HEK293 (cell line): ENCODE data around the gene PACSIN3.

ENCODE experiments used
- KLF10 ChIP-seq: fragments of 450-650 bp; IDR thresholded peaks from 2 replicates; pipeline ENCODE4 v1.5.1; 2018; ENCODE audit warnings: missing biosample characterization, mild to moderate bottlenecking, missing genetic modification characterization
- RBAK ChIP-seq: fragments of 450-650 bp; formaldehyde crosslinking; IDR thresholded peaks from 2 replicates; pipeline ENCODE4 v1.5.1; 2016; ENCODE audit warnings: missing biosample characterization, missing genetic modification characterization
- ZNF175 ChIP-seq: fragments of 450-650 bp; formaldehyde crosslinking; IDR thresholded peaks from 2 replicates; pipeline ENCODE4 v1.5.1; 2016; ENCODE audit warnings: missing biosample characterization, missing genetic modification characterization
- ZNF184 ChIP-seq: fragments of 450-650 bp; IDR thresholded peaks from 2 replicates; pipeline ENCODE4 v1.5.1; 2018; ENCODE audit warnings: missing biosample characterization, mild to moderate bottlenecking, missing genetic modification characterization
- ZNF366 ChIP-seq: fragments of 450-650 bp; formaldehyde crosslinking; conservative IDR thresholded peaks from 2 replicates; pipeline ENCODE4 v1.5.1; 2016; ENCODE audit warnings: missing biosample characterization, missing genetic modification characterization
- ZNF510 ChIP-seq: fragments of 450-650 bp; formaldehyde crosslinking; IDR thresholded peaks from 2 replicates; pipeline ENCODE4 v1.5.1; 2018; ENCODE audit warnings: mild to moderate bottlenecking, missing genetic modification characterization, missing biosample characterization; ENCODE audit not compliant: insufficient replicate concordance
- ZNF677 ChIP-seq: fragments of 450-650 bp; IDR thresholded peaks from 2 replicates; pipeline ENCODE4 v1.5.0; 2018; ENCODE audit warnings: missing biosample characterization, mild to moderate bottlenecking, missing genetic modification characterization, moderate library complexity
- TF ChIP-seq, protein P1 (sequence below): fragments of 450-650 bp; formaldehyde crosslinking; IDR thresholded peaks from 2 replicates; pipeline ENCODE4 v1.5.1; 2016; ENCODE audit warnings: missing biosample characterization, missing genetic modification characterization
- TF ChIP-seq, protein P2 (sequence below): fragments of 450-650 bp; formaldehyde crosslinking; IDR thresholded peaks from 2 replicates; pipeline ENCODE4 v1.5.1; 2016; ENCODE audit warnings: missing biosample characterization, missing genetic modification characterization
- TF ChIP-seq, protein P3 (sequence below): fragments of 450-650 bp; formaldehyde crosslinking; IDR thresholded peaks from 2 replicates; pipeline ENCODE4 v1.5.1; 2016; ENCODE audit warnings: missing biosample characterization, missing genetic modification characterization
- TF ChIP-seq, protein P4 (sequence below): fragments of 450-650 bp; formaldehyde crosslinking; IDR thresholded peaks from 2 replicates; pipeline ENCODE4 v1.5.1; 2016; ENCODE audit warnings: missing biosample characterization, missing genetic modification characterization
- TF ChIP-seq, protein P5 (sequence below): fragments of 450-650 bp; formaldehyde crosslinking; optimal IDR thresholded peaks from 2 replicates; pipeline ENCODE3; 2016; ENCODE audit warnings: missing biosample characterization, mild to moderate bottlenecking, missing genetic modification characterization

DNA sequence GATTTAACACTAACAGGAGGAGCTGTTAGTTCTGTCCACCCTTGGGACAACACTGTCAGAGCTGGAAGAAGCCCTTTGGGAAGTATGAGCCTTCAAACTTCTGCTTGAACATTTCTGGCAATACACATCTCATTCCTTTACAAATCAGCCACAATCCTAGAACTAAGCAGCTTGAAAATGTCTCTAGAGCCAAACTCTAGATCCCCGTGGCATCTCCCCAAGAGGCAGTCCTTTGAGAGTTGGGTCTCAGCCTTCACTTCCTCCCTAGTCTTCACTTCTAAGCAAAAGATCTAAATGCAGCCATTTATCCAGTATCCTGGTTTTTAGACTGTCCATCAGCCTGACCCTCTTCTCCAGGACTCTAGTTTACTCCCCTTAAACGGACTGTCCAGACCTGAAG, 36.5 kb downstream of the PACSIN3 start:
- TF ChIP-seq RBAK (no peak), ZNF677 (no peak), ZNF366 (tag by site-specific recombination) (no peak), KLF10 (tag by site-specific recombination) (no peak), ZNF510 (no peak), ZNF175 (tag by site-specific recombination) (no peak), ZNF184 (no peak)
- TF ChIP-seq, protein P1, sequence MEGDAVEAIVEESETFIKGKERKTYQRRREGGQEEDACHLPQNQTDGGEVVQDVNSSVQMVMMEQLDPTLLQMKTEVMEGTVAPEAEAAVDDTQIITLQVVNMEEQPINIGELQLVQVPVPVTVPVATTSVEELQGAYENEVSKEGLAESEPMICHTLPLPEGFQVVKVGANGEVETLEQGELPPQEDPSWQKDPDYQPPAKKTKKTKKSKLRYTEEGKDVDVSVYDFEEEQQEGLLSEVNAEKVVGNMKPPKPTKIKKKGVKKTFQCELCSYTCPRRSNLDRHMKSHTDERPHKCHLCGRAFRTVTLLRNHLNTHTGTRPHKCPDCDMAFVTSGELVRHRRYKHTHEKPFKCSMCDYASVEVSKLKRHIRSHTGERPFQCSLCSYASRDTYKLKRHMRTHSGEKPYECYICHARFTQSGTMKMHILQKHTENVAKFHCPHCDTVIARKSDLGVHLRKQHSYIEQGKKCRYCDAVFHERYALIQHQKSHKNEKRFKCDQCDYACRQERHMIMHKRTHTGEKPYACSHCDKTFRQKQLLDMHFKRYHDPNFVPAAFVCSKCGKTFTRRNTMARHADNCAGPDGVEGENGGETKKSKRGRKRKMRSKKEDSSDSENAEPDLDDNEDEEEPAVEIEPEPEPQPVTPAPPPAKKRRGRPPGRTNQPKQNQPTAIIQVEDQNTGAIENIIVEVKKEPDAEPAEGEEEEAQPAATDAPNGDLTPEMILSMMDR (tag by site-specific recombination) = no peak
- TF ChIP-seq, protein P2, sequence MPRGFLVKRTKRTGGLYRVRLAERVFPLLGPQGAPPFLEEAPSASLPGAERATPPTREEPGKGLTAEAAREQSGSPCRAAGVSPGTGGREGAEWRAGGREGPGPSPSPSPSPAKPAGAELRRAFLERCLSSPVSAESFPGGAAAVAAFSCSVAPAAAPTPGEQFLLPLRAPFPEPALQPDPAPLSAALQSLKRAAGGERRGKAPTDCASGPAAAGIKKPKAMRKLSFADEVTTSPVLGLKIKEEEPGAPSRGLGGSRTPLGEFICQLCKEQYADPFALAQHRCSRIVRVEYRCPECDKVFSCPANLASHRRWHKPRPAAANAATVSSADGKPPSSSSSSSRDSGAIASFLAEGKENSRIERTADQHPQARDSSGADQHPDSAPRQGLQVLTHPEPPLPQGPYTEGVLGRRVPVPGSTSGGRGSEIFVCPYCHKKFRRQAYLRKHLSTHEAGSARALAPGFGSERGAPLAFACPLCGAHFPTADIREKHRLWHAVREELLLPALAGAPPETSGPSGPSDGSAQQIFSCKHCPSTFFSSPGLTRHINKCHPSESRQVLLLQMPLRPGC (tag by site-specific recombination) = no peak
- TF ChIP-seq, protein P3, sequence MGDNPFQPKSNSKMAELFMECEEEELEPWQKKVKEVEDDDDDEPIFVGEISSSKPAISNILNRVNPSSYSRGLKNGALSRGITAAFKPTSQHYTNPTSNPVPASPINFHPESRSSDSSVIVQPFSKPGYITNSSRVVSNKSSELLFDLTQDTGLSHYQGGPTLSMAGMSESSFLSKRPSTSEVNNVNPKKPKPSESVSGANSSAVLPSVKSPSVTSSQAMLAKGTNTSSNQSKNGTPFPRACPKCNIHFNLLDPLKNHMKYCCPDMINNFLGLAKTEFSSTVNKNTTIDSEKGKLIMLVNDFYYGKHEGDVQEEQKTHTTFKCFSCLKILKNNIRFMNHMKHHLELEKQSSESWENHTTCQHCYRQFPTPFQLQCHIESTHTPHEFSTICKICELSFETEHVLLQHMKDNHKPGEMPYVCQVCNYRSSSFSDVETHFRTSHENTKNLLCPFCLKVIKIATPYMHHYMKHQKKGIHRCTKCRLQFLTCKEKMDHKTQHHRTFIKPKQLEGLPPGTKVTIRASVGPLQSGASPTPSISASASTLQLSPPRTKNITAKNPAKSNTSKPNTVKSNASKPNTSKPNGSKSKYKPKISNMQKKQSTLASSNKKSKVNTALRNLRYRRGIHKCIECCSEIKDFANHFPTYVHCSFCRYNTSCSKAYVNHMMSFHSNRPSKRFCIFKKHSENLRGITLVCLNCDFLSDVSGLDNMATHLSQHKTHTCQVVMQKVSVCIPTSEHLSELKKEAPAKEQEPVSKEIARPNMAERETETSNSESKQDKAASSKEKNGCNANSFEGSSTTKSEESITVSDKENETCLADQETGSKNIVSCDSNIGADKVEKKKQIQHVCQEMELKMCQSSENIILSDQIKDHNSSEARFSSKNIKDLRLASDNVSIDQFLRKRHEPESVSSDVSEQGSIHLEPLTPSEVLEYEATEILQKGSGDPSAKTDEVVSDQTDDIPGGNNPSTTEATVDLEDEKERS (tag by site-specific recombination) = no peak
- TF ChIP-seq, protein P4, sequence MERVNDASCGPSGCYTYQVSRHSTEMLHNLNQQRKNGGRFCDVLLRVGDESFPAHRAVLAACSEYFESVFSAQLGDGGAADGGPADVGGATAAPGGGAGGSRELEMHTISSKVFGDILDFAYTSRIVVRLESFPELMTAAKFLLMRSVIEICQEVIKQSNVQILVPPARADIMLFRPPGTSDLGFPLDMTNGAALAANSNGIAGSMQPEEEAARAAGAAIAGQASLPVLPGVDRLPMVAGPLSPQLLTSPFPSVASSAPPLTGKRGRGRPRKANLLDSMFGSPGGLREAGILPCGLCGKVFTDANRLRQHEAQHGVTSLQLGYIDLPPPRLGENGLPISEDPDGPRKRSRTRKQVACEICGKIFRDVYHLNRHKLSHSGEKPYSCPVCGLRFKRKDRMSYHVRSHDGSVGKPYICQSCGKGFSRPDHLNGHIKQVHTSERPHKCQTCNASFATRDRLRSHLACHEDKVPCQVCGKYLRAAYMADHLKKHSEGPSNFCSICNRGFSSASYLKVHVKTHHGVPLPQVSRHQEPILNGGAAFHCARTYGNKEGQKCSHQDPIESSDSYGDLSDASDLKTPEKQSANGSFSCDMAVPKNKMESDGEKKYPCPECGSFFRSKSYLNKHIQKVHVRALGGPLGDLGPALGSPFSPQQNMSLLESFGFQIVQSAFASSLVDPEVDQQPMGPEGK = no peak
- TF ChIP-seq, protein P5, sequence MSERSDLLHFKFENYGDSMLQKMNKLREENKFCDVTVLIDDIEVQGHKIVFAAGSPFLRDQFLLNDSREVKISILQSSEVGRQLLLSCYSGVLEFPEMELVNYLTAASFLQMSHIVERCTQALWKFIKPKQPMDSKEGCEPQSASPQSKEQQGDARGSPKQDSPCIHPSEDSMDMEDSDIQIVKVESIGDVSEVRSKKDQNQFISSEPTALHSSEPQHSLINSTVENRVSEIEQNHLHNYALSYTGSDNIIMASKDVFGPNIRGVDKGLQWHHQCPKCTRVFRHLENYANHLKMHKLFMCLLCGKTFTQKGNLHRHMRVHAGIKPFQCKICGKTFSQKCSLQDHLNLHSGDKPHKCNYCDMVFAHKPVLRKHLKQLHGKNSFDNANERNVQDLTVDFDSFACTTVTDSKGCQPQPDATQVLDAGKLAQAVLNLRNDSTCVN = no peak
